ENCODE data around the gene BAAT. TPM values are rescaled to one million over a fixed set of nuclear protein-coding genes. Genes with fewer than 3 reads are reported as not detected.

The BAAT gene
- total and polyA plus RNA-seq, 2 experiments from 2014 or later = 19.8 to 41.8 TPM

DNA sequence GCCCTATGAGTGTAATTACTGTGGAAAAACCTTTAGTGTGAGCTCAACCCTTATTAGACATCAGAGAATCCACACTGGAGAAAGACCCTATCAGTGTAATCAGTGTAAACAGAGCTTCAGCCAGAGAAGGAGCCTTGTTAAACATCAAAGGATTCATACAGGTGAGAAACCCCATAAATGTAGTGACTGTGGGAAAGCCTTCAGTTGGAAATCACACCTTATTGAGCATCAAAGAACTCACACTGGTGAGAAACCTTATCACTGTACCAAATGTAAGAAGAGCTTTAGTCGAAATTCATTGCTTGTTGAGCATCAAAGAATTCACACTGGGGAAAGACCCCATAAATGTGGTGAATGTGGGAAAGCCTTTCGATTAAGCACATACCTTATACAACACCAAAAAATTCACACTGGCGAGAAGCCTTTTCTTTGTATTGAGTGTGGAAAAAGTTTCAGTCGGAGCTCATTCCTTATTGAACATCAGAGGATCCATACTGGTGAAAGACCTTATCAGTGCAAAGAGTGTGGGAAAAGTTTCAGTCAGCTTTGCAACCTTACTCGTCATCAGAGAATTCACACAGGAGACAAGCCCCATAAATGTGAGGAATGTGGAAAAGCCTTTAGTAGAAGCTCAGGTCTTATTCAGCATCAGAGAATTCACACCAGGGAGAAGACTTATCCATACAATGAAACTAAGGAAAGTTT, 23.7 kb upstream of the BAAT start:
- H4K20me1 ChIP-seq (ENCODE audit: insufficient read depth, poor library complexity, severe bottlenecking) = no peaks in the 10 kb centered on the region
- H2AFZ ChIP-seq = no peak overlapping the region
- DNase-seq (ENCODE audit: low spot score) = no peak
- H3K4me1 ChIP-seq (ENCODE audit: insufficient read depth) = no peaks in the 10 kb centered on the region
- H3K9me2 ChIP-seq (replicated peaks; ENCODE audit: insufficient read depth) = no peaks in the 10 kb centered on the region
- peaks cover 95% of the 10 kb centered on the region for H3K9me3 ChIP-seq (ENCODE audit: low read depth)
- H3K4me3 ChIP-seq = no peak overlapping the region
- no peak overlapping the region for H3K27ac ChIP-seq
- peaks cover 39% of the 10 kb centered on the region for H3K36me3 ChIP-seq (replicated peaks; ENCODE audit: insufficient read depth, low read depth)
- H3K4me2 ChIP-seq = no peak overlapping the region
- H3K79me2 ChIP-seq = peaks cover 8% of the 10 kb centered on the region
- no peaks in the 10 kb centered on the region for H3K27me3 ChIP-seq
- 97% methylated on average over 5 of the region's 5 CpGs for WGBS (ENCODE audit: low lambda C conversion rate, missing lambda C conversion rate)
- TF ChIP-seq EZH2phosphoT487 (IDR thresholded peaks at IDR 0.05; ENCODE audit: low read depth, severe bottlenecking, unreplicated experiment) (no peak), EZH2 (IDR thresholded peaks at IDR 0.05; ENCODE audit: borderline replicate concordance) (no peak)
- TF ChIP-seq, protein P1, sequence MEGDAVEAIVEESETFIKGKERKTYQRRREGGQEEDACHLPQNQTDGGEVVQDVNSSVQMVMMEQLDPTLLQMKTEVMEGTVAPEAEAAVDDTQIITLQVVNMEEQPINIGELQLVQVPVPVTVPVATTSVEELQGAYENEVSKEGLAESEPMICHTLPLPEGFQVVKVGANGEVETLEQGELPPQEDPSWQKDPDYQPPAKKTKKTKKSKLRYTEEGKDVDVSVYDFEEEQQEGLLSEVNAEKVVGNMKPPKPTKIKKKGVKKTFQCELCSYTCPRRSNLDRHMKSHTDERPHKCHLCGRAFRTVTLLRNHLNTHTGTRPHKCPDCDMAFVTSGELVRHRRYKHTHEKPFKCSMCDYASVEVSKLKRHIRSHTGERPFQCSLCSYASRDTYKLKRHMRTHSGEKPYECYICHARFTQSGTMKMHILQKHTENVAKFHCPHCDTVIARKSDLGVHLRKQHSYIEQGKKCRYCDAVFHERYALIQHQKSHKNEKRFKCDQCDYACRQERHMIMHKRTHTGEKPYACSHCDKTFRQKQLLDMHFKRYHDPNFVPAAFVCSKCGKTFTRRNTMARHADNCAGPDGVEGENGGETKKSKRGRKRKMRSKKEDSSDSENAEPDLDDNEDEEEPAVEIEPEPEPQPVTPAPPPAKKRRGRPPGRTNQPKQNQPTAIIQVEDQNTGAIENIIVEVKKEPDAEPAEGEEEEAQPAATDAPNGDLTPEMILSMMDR (IDR thresholded peaks at IDR 0.05; ENCODE audit: poor library complexity) = no peak

DNA sequence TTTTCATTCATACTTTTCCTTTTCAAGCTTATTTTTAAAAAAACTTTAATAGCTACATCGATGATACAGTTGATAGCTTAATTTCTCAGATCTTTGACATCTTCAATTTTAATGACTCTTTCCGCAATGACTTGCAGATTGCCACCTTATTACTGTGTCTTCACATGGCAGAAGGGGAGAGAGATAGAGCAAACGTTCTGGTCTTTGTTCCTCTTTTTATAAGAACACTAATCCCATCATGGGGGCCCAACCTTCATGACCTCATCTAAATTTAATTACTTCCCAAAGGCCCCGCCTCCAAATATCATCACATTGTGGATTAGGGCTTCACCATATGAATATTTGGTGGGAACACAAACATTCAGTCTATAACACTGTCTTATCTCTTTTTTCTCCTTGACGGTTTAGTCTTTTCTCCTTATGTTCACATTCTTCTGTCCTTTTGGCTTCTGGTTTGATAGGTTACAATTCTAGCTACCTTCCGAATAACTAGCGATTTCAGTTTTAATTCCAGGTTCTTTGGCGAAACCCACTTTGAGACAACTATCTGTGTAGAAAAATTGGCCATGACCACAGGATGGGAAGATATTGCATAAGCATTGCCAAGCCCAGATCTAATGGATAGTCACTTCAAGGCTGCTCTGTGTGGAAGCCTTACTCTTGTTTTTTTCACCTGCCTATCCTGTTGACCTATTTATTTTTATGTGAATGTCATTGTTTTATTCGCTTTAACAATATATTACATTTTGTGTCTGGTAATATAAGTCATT, 18.9 kb upstream of the BAAT start:
- Histone ChIP-seq H3K9me3 (ENCODE audit: low read depth) (peaks cover 72% of the 10 kb centered on the region), H3K4me3 (no peak overlapping the region), H3K4me2 (no peak overlapping the region), H2AFZ (no peak overlapping the region), H3K79me2 (peaks cover 52% of the 10 kb centered on the region), H4K20me1 (ENCODE audit: insufficient read depth, poor library complexity, severe bottlenecking) (no peaks in the 10 kb centered on the region), H3K36me3 (replicated peaks; ENCODE audit: insufficient read depth, low read depth) (peaks cover 44% of the 10 kb centered on the region), H3K27me3 (no peaks in the 10 kb centered on the region), H3K4me1 (ENCODE audit: insufficient read depth) (no peaks in the 10 kb centered on the region), H3K9me2 (replicated peaks; ENCODE audit: insufficient read depth) (no peaks in the 10 kb centered on the region), H3K27ac (no peak overlapping the region)
- TF ChIP-seq EZH2phosphoT487 (IDR thresholded peaks at IDR 0.05; ENCODE audit: low read depth, severe bottlenecking, unreplicated experiment) (no peak), EZH2 (IDR thresholded peaks at IDR 0.05; ENCODE audit: borderline replicate concordance) (no peak)
- TF ChIP-seq, protein P1 (IDR thresholded peaks at IDR 0.05; ENCODE audit: poor library complexity) = no peak
- WGBS (ENCODE audit: low lambda C conversion rate, missing lambda C conversion rate) = 98% methylated on average over 9 of the region's 9 CpGs
- DNase-seq (ENCODE audit: low spot score) = no peak

DNA sequence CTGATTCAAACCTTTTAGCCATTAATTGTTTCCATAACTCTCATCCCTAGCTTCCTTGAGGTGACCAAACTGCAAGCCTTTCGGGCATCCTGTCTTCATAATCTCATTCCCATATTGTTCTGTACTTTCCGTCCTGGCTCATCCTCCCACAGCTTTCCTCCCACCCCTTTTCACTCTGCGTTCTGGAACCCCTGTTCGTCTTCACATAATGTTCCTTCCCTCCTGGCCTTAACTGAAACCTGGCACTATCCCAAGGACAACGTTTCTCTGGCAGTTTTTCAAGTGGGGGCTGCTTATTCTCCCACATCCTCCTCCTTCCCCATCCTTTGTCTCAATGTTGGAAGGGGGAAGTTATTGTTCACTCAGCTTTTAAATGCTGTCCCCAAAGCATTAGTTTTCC, 15.3 kb upstream of the BAAT start:
- H3K4me1 ChIP-seq (ENCODE audit: insufficient read depth) = no peaks in the 10 kb centered on the region
- H3K4me3 ChIP-seq = peak overlapping the region; percentile 92
- H3K27me3 ChIP-seq = no peaks in the 10 kb centered on the region
- H3K9me3 ChIP-seq (ENCODE audit: low read depth) = peaks cover 36% of the 10 kb centered on the region
- H3K36me3 ChIP-seq (replicated peaks; ENCODE audit: insufficient read depth, low read depth) = peaks cover 32% of the 10 kb centered on the region
- H3K9me2 ChIP-seq (replicated peaks; ENCODE audit: insufficient read depth) = no peaks in the 10 kb centered on the region
- peak overlapping the region; percentile 93 for H3K4me2 ChIP-seq
- DNase-seq (ENCODE audit: low spot score) = peak; percentile 16
- H4K20me1 ChIP-seq (ENCODE audit: insufficient read depth, poor library complexity, severe bottlenecking) = no peaks in the 10 kb centered on the region
- H3K79me2 ChIP-seq = peaks cover 81% of the 10 kb centered on the region
- H3K27ac ChIP-seq = peak overlapping the region; percentile 77
- WGBS (ENCODE audit: low lambda C conversion rate, missing lambda C conversion rate) = 69% methylated on average over 5 of the region's 5 CpGs
- no peak for TF ChIP-seq EZH2phosphoT487 (IDR thresholded peaks at IDR 0.05; ENCODE audit: low read depth, severe bottlenecking, unreplicated experiment)
- no peak for TF ChIP-seq EZH2 (IDR thresholded peaks at IDR 0.05; ENCODE audit: borderline replicate concordance)
- TF ChIP-seq, protein P1 (IDR thresholded peaks at IDR 0.05; ENCODE audit: poor library complexity) = no peak
- H2AFZ ChIP-seq = no peak overlapping the region
